ENCODE results near the gene FCN3.
"Not testable (repeated sequence)": the region's sequence is repeated elsewhere in the genome, so short reads cannot be mapped to it uniquely, and the experiment has no call there.

The FCN3 gene

GRCh38 chr1:27374362-27375086 lies at the start of gene FCN3:
FCN3 (minus strand) TSS chr1:27374824; CDS start chr1:27374818, 6 bp downstream.
- DNase-seq, result no peak

GRCh38 chr1:27423709-27424108 lies 49.1 kb upstream of the FCN3 start:
- no peak for DNase-seq

DNA sequence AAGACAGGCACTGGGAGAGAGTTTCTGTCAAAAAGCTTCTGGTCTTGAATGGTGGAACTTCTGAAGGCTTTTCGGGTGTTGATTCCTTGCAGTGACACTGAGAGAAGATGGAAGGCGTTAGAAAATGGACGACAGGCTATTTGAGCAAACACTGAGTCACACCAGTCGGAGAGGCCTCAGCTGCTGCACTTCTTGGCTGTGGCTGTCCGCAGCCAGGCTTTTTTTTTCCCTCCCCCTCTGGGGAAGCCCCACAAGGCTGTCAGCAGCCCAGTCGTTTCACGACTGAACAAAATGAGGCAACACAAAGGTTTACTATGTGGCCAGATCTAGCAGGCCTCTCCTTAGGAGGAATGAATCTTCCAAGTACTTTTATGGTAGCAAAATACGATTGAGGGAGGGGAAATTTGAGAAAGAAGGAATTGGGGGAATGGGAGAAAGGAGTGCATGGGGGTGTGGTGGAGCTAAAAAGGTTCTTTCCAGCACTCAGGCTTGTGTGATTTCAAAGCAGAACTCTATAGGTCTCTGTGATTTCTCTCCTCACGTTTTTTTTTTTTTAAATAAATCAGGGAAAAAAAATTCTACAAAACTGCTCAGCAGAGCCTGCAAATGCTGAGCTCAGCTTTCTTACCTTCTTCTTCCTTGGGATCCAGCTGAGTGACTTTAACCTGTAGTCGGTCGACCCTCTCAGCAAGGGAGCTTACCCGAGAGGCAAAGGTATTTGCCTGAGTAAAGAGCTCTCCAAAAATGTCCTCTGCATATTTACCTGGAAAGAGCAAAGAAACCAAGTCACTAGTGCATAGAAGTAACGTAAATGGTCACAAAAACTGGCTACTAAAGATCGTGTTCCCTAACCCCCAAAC lies 43.9 kb upstream of the FCN3 start:
- peak; percentile 28 for DNase-seq

- no peak for DNase-seq
Measured at GRCh38 chr1:27417713-27418112, 43.1 kb upstream of the FCN3 start.

GRCh38 chr1:27416387-27417111 lies 41.9 kb upstream of the FCN3 start:
- peak; percentile 64 for DNase-seq

- no peak for DNase-seq
Measured at GRCh38 chr1:27414091-27414490, 39.5 kb upstream of the FCN3 start.

DNA sequence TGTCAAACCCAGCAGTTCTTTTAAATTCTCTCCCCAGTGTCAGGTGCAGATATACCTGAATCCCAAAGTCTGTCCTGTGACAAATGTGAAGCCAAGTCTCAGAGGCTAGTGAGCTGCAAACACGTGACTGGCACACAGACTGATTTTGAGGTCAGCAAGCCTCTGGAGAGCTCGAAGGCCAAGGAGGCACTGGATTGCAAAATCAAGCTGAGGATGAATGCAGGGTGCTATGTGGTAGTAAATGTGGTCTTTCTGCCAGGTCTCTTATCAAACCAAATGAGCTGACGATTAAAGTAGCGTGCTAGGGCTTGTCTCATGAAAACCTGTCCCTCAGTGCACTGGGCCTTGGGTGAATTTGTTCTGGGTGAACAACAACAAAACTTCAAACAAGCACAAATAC lies 38.4 kb upstream of the FCN3 start:
- DNase-seq, result no peak

DNA sequence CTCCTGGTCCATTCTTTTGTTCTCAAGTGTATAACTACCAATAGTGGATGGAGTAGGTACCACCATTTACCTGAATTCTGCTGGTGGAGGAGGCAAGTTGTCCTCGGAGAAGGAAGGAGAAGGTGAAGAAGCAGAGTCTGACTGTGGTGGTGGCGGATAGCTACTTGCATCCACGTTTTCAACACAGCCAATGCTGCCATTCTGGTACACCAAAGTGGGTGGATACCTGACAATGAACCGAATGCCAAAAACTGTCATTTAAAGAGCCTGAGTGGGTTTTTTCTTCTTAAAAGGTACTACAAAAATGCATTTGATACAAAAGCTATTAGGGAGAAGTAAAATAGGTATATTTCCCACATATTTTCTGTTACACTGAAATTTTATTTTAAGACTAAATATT lies 37.9 kb upstream of the FCN3 start:
- no peak for DNase-seq

- no peak for DNase-seq
Measured at GRCh38 chr1:27410709-27411108, 36.1 kb upstream of the FCN3 start.

DNA sequence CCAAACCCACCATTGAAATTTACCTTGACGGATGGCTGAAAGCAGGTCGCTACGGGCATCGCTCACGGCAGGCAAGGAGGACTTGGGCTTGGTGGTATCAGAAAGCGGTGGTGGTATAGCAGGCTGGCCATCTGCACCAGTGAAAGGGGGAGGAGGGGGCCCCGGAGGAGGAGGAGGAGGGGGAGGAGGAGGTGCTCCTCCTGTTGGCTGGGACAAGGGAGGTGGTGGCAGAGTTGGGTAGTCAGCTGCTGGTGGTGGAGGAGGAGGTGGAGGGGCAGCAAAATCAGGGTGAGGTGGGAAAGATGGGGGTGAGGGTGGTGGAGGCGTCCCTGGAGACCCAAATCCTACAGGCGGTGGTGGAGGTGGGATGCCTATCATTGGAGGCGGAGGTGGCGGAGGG lies 35.0 kb upstream of the FCN3 start:
- DNase-seq, result no peak

DNA sequence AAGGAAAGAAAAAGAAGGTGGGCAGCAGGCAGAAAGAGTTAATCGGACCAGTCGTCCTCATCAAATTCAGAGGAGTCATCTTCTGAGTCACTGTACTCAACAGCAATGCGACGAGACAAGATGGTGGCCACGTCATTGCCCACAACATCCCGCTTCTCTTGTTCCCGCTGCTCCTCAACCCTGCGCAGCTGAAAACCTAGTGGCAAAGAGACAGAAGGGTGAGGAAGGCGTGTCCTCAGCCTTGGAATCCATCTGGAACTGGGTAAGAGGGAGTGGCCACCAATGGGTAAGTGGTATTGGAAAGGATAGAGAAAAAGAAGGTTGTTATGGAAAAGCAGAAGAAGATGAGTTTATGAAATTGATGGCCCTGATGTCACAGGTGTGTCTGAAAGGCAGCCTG lies 33.5 kb upstream of the FCN3 start:
- no peak for DNase-seq

DNA sequence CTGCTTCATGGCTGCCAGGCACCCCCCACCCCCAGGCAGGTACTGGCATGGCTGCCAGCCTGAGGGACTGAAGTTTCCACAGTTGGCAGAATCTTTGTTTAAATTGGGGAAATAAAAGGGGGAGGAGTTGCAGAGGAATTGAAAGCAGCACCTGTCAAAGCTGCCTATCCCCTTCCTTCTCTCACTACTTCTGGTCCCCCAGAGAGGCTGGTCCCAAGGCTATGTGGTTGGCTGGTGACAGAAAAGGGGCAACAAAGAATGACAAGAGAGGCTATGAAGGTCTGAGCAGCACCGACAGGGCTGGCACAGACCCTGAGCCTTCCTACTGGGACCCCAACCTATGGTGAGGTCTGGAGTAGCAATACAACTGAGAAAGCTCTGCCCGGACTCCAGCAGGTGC lies 32.2 kb upstream of the FCN3 start:
- DNase-seq, result not testable (repeated sequence)

- no peak for DNase-seq
Measured at GRCh38 chr1:27406362-27406680, 31.7 kb upstream of the FCN3 start.

GRCh38 chr1:27405598-27406361 lies 31.2 kb upstream of the FCN3 start:
- DNase-seq, result not testable (repeated sequence)

- no peak for DNase-seq
Measured at GRCh38 chr1:27405074-27405473, 30.4 kb upstream of the FCN3 start.

GRCh38 chr1:27403931-27404330 lies 29.3 kb upstream of the FCN3 start:
- no peak for DNase-seq

DNA sequence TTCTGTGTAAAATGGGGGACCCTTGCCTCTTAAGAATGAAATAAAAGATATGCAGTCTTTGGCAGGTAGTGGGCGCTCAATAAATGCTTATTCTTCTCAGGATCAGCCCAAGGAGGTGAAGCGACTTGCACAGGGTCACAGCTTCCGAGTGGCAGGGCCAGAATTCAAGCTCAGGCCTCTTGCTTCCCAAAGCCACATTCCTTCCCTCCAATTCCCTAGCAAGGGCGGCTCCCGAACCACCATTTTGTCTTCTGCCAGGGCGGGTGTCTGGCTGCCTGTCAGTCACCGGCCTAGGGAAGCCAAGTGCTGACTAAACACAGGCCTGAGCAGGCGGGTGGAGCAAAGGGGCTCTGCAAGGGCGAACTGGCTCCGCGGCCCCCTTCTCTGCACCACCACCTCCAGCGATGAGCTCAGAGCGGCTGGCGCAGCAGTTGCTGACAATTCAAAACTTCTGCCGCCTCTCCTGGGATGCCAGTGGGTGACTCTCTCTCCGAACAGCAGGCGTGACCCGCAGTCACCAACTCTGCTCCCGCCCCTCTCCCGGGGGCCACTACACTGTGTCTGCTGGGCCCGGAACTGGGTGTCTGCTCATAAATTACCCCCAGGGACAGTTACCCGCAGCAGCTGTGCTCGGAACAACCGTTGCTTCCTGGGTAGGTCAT lies 28.6 kb upstream of the FCN3 start:
- DNase-seq, result peak; percentile 51

- DNase-seq, result peak; percentile 42
Measured at GRCh38 chr1:27402349-27402754, 27.7 kb upstream of the FCN3 start.

DNA sequence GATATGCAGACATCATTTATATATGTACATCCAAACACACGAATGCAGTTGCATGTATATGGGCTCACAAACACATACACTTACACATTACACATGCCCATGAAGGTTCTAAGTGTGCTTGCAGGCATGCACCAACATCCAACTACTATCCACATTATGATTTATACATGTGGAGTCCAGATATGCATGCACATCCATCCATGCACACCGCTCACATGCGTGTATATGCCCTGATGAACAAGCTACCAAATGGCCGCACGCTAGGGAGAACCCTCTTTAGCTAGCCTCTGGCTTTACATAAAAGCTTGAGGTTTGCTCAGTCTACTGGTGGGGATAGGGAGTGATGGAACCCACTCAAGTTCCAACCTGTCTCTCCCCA lies 26.3 kb upstream of the FCN3 start:
- DNase-seq, result no peak

- DNase-seq, result no peak
Measured at GRCh38 chr1:27400082-27400962, 25.7 kb upstream of the FCN3 start.

DNA sequence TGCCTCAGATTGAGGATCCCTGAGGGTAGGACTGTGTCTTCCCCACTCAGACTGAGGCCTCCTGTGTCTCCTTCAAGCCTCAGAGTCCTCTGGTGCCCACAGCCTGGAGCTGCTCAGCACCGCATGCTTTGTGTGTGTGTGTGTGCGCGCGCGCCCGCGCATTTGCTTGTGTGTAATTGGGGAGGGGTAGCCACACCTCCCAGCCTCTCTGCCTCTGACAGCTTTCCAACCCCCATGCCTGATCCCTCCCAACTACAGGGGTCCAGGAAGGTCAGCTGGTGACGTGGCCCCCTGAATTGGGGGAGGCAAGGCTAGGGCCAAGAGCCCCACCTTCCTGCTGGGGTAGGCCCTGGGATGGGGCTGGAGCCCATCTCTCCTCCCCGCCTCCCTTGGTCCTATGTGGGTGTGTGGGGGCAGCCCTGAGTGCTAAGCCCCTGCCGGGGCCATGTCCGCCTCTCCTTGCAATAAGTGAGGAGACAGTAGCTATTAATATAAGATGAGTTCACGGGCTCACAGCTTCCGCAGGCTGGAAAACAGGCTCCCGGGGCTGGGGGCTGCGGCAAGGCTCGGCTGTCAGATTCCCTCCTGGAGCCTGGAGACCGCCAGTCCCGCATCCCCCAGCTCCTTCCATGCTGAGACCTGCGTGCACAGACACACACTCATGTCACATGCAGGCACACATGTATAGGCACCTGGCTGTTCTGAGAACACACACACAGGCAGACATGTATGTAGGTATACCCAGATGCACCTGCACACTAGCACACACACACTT lies 24.8 kb upstream of the FCN3 start:
- no peak for DNase-seq
